Measurements from ENCODE around the gene RNF223. TPM values are rescaled to one million over a fixed set of nuclear protein-coding genes. Genes with fewer than 3 reads are reported as not detected.

RNF223 gene
- polyA plus RNA-seq, 1 donor (not counting 4 experiments of a cell fraction or from before 2014, with no cell fraction given), result 0.22 TPM

- H2AFZ ChIP-seq (ENCODE audit: control insufficient read depth, low read length), result no peak overlapping the region
- no peak overlapping the region for H3K9ac ChIP-seq (ENCODE audit: control insufficient read depth, extremely low read depth, insufficient read depth, low read length)
- H3K9me1 ChIP-seq (ENCODE audit: control insufficient read depth, extremely low read depth, insufficient read depth, low read length), result peaks cover 10% of the 10 kb centered on the region
- no peak overlapping the region for H3K4me2 ChIP-seq (ENCODE audit: control insufficient read depth, extremely low read depth, insufficient read depth, low read depth, low read length)
- TF ChIP-seq, protein P1, sequence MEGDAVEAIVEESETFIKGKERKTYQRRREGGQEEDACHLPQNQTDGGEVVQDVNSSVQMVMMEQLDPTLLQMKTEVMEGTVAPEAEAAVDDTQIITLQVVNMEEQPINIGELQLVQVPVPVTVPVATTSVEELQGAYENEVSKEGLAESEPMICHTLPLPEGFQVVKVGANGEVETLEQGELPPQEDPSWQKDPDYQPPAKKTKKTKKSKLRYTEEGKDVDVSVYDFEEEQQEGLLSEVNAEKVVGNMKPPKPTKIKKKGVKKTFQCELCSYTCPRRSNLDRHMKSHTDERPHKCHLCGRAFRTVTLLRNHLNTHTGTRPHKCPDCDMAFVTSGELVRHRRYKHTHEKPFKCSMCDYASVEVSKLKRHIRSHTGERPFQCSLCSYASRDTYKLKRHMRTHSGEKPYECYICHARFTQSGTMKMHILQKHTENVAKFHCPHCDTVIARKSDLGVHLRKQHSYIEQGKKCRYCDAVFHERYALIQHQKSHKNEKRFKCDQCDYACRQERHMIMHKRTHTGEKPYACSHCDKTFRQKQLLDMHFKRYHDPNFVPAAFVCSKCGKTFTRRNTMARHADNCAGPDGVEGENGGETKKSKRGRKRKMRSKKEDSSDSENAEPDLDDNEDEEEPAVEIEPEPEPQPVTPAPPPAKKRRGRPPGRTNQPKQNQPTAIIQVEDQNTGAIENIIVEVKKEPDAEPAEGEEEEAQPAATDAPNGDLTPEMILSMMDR (optimal IDR thresholded peaks at IDR 0.05 in 1 of 3, IDR thresholded peaks at IDR 0.05 in 1 of 3, conservative IDR thresholded peaks at IDR 0.05 in 1 of 3; ENCODE audit: extremely low read depth in 1 of 3, insufficient read depth in 2 of 3, low read length in 3 of 3), result no peak
- no peak for TF ChIP-seq EZH2 (IDR thresholded peaks at IDR 0.05; ENCODE audit: low read length)
- H4K20me1 ChIP-seq (ENCODE audit: control insufficient read depth, extremely low read depth, insufficient read depth, low read length), result peaks cover 56% of the 10 kb centered on the region
- H3K4me1 ChIP-seq (ENCODE audit: control insufficient read depth, extremely low read depth, insufficient read depth, low read length), result peaks cover 6% of the 10 kb centered on the region
- FAIRE-seq (no peak), DNase-seq (ENCODE audit: low read depth, low spot score) (no peak)
- no peak overlapping the region for H3K4me3 ChIP-seq (ENCODE audit: control insufficient read depth in 2 of 3, extremely low read depth in 1 of 3, insufficient read depth in 2 of 3, low read depth in 1 of 3, low read length in 3 of 3)
- peaks cover 55% of the 10 kb centered on the region for H3K79me2 ChIP-seq (ENCODE audit: control insufficient read depth, insufficient read depth, low read length)
- H3K27me3 ChIP-seq (ENCODE audit: control insufficient read depth, extremely low read depth, insufficient read depth, low read length), result no peaks in the 10 kb centered on the region
- dilution Hi-C loops (cut with MboI; ENCODE audit: extremely low pct_ligation_motif_present, low sequenced_read_pairs), result no loop called here
- H3K27ac ChIP-seq (ENCODE audit: control insufficient read depth, insufficient read depth, low read length), result no peak overlapping the region
- H3K36me3 ChIP-seq (ENCODE audit: control insufficient read depth in 2 of 2, extremely low read depth in 1 of 2, insufficient read depth in 2 of 2, low read length in 2 of 2), result peaks cover 28 to 40% of the 10 kb centered on the region in 2 experiments
- H3K9me3 ChIP-seq (ENCODE audit: control insufficient read depth, low read depth, low read length), result no peaks in the 10 kb centered on the region
Measured at GRCh38 chr1:1033731-1034438, 40.2 kb downstream of the RNF223 start.

DNA sequence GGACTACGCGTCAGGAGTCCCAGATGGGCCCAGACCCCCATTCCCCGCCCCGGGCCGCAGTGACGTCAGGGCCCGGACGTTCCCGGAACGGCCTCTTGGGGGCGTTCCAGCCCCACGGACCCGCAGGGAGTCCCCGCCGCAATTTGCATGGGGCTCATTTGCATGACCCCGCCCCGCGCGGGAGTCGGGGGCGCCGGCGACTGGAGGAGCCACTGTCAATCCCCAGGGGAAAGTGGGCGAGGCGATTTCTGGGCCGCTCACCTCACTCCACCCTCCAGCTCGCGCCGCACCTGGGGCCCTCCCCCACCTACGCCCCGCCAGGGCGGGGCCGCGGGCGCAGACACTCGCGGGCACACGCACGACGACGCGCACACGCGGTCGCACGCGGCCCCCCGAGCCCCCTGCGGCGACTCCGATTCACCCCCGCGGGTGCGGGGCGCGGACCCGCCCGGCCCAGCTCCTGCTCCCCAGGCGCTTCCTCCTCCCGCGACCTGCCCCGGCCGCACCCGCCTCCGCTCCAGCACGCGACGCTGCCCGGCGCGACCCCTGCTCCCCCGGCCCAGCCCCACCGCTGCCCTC is 41.0 kb downstream of the RNF223 start:
- no peak for FAIRE-seq
- DNase-seq (ENCODE audit: low read depth, low spot score), result no peak
- H3K9ac ChIP-seq (ENCODE audit: control insufficient read depth, extremely low read depth, insufficient read depth, low read length), result no peak overlapping the region

More for the DNA sequence above, 41.0 kb downstream of the RNF223 start:
- Histone ChIP-seq H3K9me1 (ENCODE audit: control insufficient read depth, extremely low read depth, insufficient read depth, low read length) (peaks cover 7% of the 10 kb centered on the region), H3K27me3 (ENCODE audit: control insufficient read depth, extremely low read depth, insufficient read depth, low read length) (no peaks in the 10 kb centered on the region), H3K9me3 (ENCODE audit: control insufficient read depth, low read depth, low read length) (no peaks in the 10 kb centered on the region), H3K4me1 (ENCODE audit: control insufficient read depth, extremely low read depth, insufficient read depth, low read length) (peaks cover 6% of the 10 kb centered on the region), H3K36me3 (ENCODE audit: control insufficient read depth in 2 of 2, extremely low read depth in 1 of 2, insufficient read depth in 2 of 2, low read length in 2 of 2) (peaks cover 25 to 33% of the 10 kb centered on the region in 2 experiments), H3K79me2 (ENCODE audit: control insufficient read depth, insufficient read depth, low read length) (peaks cover 49% of the 10 kb centered on the region), H3K27ac (ENCODE audit: control insufficient read depth, insufficient read depth, low read length) (no peak overlapping the region), H4K20me1 (ENCODE audit: control insufficient read depth, extremely low read depth, insufficient read depth, low read length) (peaks cover 48% of the 10 kb centered on the region), H3K4me3 (ENCODE audit: control insufficient read depth in 2 of 3, extremely low read depth in 1 of 3, insufficient read depth in 2 of 3, low read depth in 1 of 3, low read length in 3 of 3) (no peak overlapping the region), H2AFZ (ENCODE audit: control insufficient read depth, low read length) (no peak overlapping the region), H3K4me2 (ENCODE audit: control insufficient read depth, extremely low read depth, insufficient read depth, low read depth, low read length) (peak overlapping the region; percentile 16)
- TF ChIP-seq EZH2 (IDR thresholded peaks at IDR 0.05; ENCODE audit: low read length), result no peak
- TF ChIP-seq, protein P1 (optimal IDR thresholded peaks at IDR 0.05 in 1 of 3, IDR thresholded peaks at IDR 0.05 in 1 of 3, conservative IDR thresholded peaks at IDR 0.05 in 1 of 3; ENCODE audit: extremely low read depth in 1 of 3, insufficient read depth in 2 of 3, low read length in 3 of 3), result peak in 2 of 3 experiments; percentile 52 to 72
- dilution Hi-C loops (cut with MboI; ENCODE audit: extremely low pct_ligation_motif_present, low sequenced_read_pairs), result no loop called here
